Activated T-helper 1 cell treated with anti-CD3 and anti-CD28 coated beads, Interleukin-12 subunit alpha, Interleukin-12 subunit beta, Interleukin-2, Interleukin-4 antibody, amounts not matched to agents 30 ng/mL and 10 ng/mL and 1 ng/mL, durations not matched to agents 14 hours and 24 hours and 36 hours (primary cell): Measurements from ENCODE around the gene LSM14A. TPM values are rescaled to one million over a fixed set of nuclear protein-coding genes. Genes with fewer than 3 reads are reported as not detected.
"Not testable (repeated sequence)": the region's sequence is repeated elsewhere in the genome, so short reads cannot be mapped to it uniquely, and the experiment has no call there.

Experiments used
- DNase-seq: peaks from one replicate; pipeline ENCODE4 v3.0.0; 2021; ENCODE audit warnings: low spot score
- H3K27ac Mint-ChIP-seq: one replicate; pipeline ENCODE4 v1.8.0; 2021; ENCODE audit warnings: mild to moderate bottlenecking, mixed read lengths
- H3K27me3 Mint-ChIP-seq: one replicate; pipeline ENCODE4 v1.8.0; 2022; ENCODE audit warnings: mild to moderate bottlenecking, moderate library complexity, mixed read lengths; ENCODE audit not compliant: insufficient read depth
- H3K36me3 Mint-ChIP-seq: one replicate; pipeline ENCODE4 v1.8.0; 2021; ENCODE audit warnings: low read depth, mixed read lengths
- H3K4me1 Mint-ChIP-seq: one replicate; pipeline ENCODE4 v1.8.0; 2021; ENCODE audit warnings: low read depth, mixed read lengths
- H3K4me3 Mint-ChIP-seq: one replicate; pipeline ENCODE4 v1.8.0; 2021; ENCODE audit warnings: mild to moderate bottlenecking, moderate library complexity, mixed read lengths
- H3K9me3 Mint-ChIP-seq: one replicate; pipeline ENCODE4 v1.8.0; 2021; ENCODE audit warnings: mixed read lengths
- intact Hi-C: fragments of 100-400 bp; cut with micrococcal nuclease; formaldehyde crosslinking; loops from one replicate; pipeline ENCODE4 v1.15.1; 2024
- total RNA-seq: library from RNA; stranded (reverse); gene quantifications from 2 replicates; pipeline ENCODE4 v1.2.3, GENCODE V29; 2022

Gene LSM14A
- 118 and 121 TPM in 2 replicates for total RNA-seq

- Mint-ChIP-seq H3K27me3 (peaks cover 5% of the 10 kb centered on the region), H3K36me3 (peaks cover 21% of the 10 kb centered on the region), H3K27ac (peak within 1 kb of the TSS; percentile 100), H3K4me3 (peak within 1 kb of the TSS; percentile 100), H3K4me1 (peaks cover 39% of the 10 kb centered on the region), H3K9me3 (no peaks in the 10 kb centered on the region)
- intact Hi-C loops: loop anchor here (1.0 to 10.0 kb wide), 11 partner anchors 38 to 1827 kb away; partner anchors contain the start of genes CEBPG, PEPD, SCGB2B2 and ZNF302
- DNase-seq: peak; percentile 90
These were observed at the start of gene LSM14A for GRCh38 chr19:34171877-34172660. Gene LSM14A (plus strand): TSS chr19:34172504. CDS start chr19:34172643, 139 bp downstream.

GRCh38 chr19:34124828-34125227 is 47.5 kb upstream of the LSM14A start:
- H3K36me3 Mint-ChIP-seq: no peaks in the 10 kb centered on the region
- H3K9me3 Mint-ChIP-seq: no peaks in the 10 kb centered on the region
- H3K27me3 Mint-ChIP-seq: peaks cover 19% of the 10 kb centered on the region
- H3K27ac Mint-ChIP-seq: no peak overlapping the region
- H3K4me1 Mint-ChIP-seq: no peaks in the 10 kb centered on the region
- no peak for DNase-seq
- intact Hi-C loops: loop anchor here (5.0 kb wide), 1 partner anchor 97 kb away; no protein-coding TSS in a partner anchor
- no peak overlapping the region for H3K4me3 Mint-ChIP-seq

- Mint-ChIP-seq H3K4me1 (no peaks in the 10 kb centered on the region), H3K27me3 (peaks cover 21% of the 10 kb centered on the region), H3K4me3 (no peak overlapping the region), H3K27ac (no peak overlapping the region), H3K9me3 (no peaks in the 10 kb centered on the region), H3K36me3 (no peaks in the 10 kb centered on the region)
- intact Hi-C loops: no loop called here
- no peak for DNase-seq
These were observed 45.3 kb upstream of the LSM14A start for GRCh38 chr19:34126966-34127365.

GRCh38 chr19:34127684-34128189 is 44.6 kb upstream of the LSM14A start:
- H3K27me3 Mint-ChIP-seq: peaks cover 19% of the 10 kb centered on the region
- DNase-seq: no peak
- no peak overlapping the region for H3K27ac Mint-ChIP-seq
- intact Hi-C loops: no loop called here
- no peaks in the 10 kb centered on the region for H3K4me1 Mint-ChIP-seq
- no peaks in the 10 kb centered on the region for H3K36me3 Mint-ChIP-seq
- H3K9me3 Mint-ChIP-seq: no peaks in the 10 kb centered on the region
- no peak overlapping the region for H3K4me3 Mint-ChIP-seq

- intact Hi-C loops: no loop called here
- no peaks in the 10 kb centered on the region for H3K9me3 Mint-ChIP-seq
- no peaks in the 10 kb centered on the region for H3K4me1 Mint-ChIP-seq
- H3K27ac Mint-ChIP-seq: no peak overlapping the region
- H3K27me3 Mint-ChIP-seq: peaks cover 17% of the 10 kb centered on the region
- H3K36me3 Mint-ChIP-seq: no peaks in the 10 kb centered on the region
- DNase-seq: no peak
- H3K4me3 Mint-ChIP-seq: no peak overlapping the region
These were observed 43.6 kb upstream of the LSM14A start for GRCh38 chr19:34128558-34129250.

GRCh38 chr19:34131100-34131499 is 41.2 kb upstream of the LSM14A start:
- Mint-ChIP-seq H3K4me1 (no peaks in the 10 kb centered on the region), H3K27ac (no peak overlapping the region), H3K27me3 (peaks cover 12% of the 10 kb centered on the region), H3K4me3 (no peak overlapping the region), H3K36me3 (no peaks in the 10 kb centered on the region), H3K9me3 (no peaks in the 10 kb centered on the region)
- DNase-seq: no peak
- intact Hi-C loops: no loop called here

GRCh38 chr19:34132145-34132544 is 40.2 kb upstream of the LSM14A start:
- DNase-seq, H3K36me3 Mint-ChIP-seq, H3K27ac Mint-ChIP-seq, intact Hi-C loops, H3K9me3 Mint-ChIP-seq, H3K27me3 Mint-ChIP-seq, H3K4me1 Mint-ChIP-seq, H3K4me3 Mint-ChIP-seq: not testable (repeated sequence)

- H3K9me3 Mint-ChIP-seq, H3K27ac Mint-ChIP-seq, DNase-seq, H3K36me3 Mint-ChIP-seq, H3K27me3 Mint-ChIP-seq, H3K4me1 Mint-ChIP-seq, H3K4me3 Mint-ChIP-seq, intact Hi-C loops: not testable (repeated sequence)
These were observed 39.6 kb upstream of the LSM14A start for GRCh38 chr19:34132706-34133105.

GRCh38 chr19:34134190-34135053 is 37.9 kb upstream of the LSM14A start:
- H3K4me3 Mint-ChIP-seq: peak overlapping the region; percentile 88

GRCh38 chr19:34135054-34135800 is 37.1 kb upstream of the LSM14A start:
- intact Hi-C loops: loop anchor here (2.0 kb wide), 1 partner anchor 338 kb away; the partner anchor contains the start of gene KCTD15
- H3K27ac Mint-ChIP-seq: peak overlapping the region; percentile 77
- peaks cover 8% of the 10 kb centered on the region for H3K27me3 Mint-ChIP-seq
- H3K9me3 Mint-ChIP-seq: no peaks in the 10 kb centered on the region
- no peak for DNase-seq
- peak overlapping the region; percentile 88 for H3K4me3 Mint-ChIP-seq
- no peaks in the 10 kb centered on the region for H3K36me3 Mint-ChIP-seq
- no peaks in the 10 kb centered on the region for H3K4me1 Mint-ChIP-seq

More at GRCh38 chr19:34134190-34135053, 37.9 kb upstream of the LSM14A start:
- DNase-seq: peak; percentile 83
- Mint-ChIP-seq H3K9me3 (no peaks in the 10 kb centered on the region), H3K27ac (peak overlapping the region; percentile 77), H3K36me3 (no peaks in the 10 kb centered on the region), H3K27me3 (peaks cover 10% of the 10 kb centered on the region), H3K4me1 (no peaks in the 10 kb centered on the region)
- intact Hi-C loops: loop anchor here (1.0 to 2.0 kb wide), 4 partner anchors 11 to 338 kb away; partner anchors contain the start of genes GARRE1, KCTD15 and LSM14A

GRCh38 chr19:34135821-34136611 is 36.3 kb upstream of the LSM14A start:
- Mint-ChIP-seq H3K4me3 (peak overlapping the region; percentile 88), H3K9me3 (no peaks in the 10 kb centered on the region), H3K27ac (no peak overlapping the region), H3K36me3 (no peaks in the 10 kb centered on the region), H3K27me3 (peaks cover 9% of the 10 kb centered on the region), H3K4me1 (no peaks in the 10 kb centered on the region)
- intact Hi-C loops: loop anchor here (2.0 kb wide), 1 partner anchor 339 kb away; the partner anchor contains the start of gene KCTD15
- DNase-seq: no peak
